Measurements from ENCODE around the gene CLCF1. TPM values are rescaled to one million over a fixed set of nuclear protein-coding genes. Genes with fewer than 3 reads are reported as not detected.

CLCF1 gene
- total and polyA plus RNA-seq, 2 donors (not counting 3 experiments of a cell fraction or from before 2014, with no cell fraction given) = 5.8 to 6.5 TPM

DNA sequence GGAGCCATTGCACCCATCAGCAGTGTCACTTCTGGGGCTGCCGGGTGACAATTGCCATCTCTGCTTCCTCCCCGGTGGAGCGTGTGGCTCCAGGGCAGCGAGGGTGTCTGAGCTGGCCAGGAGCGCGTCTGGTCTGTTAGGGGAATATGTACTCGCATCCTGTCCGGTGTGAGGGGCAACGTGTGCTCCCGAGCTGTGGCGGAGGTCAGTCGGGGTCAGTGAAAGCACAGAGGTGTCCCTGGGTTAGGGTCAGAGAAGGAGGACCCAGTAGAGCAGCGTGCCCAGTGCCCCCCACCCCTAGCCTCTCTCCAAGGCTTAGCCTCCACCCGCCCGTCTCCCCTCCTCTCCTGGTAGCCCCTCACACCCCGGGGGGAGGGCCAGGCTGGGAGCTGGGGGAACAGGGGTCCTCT lies 1.5 kb downstream of the CLCF1 start:
- H2AFZ ChIP-seq (ENCODE audit: low read depth, low read length) = no peak overlapping the region
- peak overlapping the region; percentile 19 for H3K4me2 ChIP-seq (ENCODE audit: insufficient read depth, low read length)
- DNase-seq (ENCODE audit: low read depth, low spot score) (no peak), FAIRE-seq (no peak)
- peaks cover 0 to 3% of the 10 kb centered on the region in 2 experiments for H3K27me3 ChIP-seq (ENCODE audit: control insufficient read depth in 2 of 2, insufficient read depth in 2 of 2, low read length in 2 of 2)
- no peaks in the 10 kb centered on the region for H4K20me1 ChIP-seq (replicated peaks; ENCODE audit: control insufficient read depth, extremely low read depth, insufficient read depth, low read length)
- no peaks in the 10 kb centered on the region for H3K9me3 ChIP-seq (replicated peaks; ENCODE audit: control insufficient read depth, insufficient read depth, low read length)
- no peaks in the 10 kb centered on the region for H3K36me3 ChIP-seq (ENCODE audit: control insufficient read depth in 2 of 2, extremely low read depth in 1 of 2, insufficient read depth in 2 of 2, low read length in 2 of 2)
- H3K4me3 ChIP-seq (replicated peaks in 1 of 3; ENCODE audit: insufficient read depth in 1 of 3, low read depth in 1 of 3, low read length in 3 of 3) = peak overlapping the region in 1 of 3 experiments; percentile 64
- H3K79me2 ChIP-seq (ENCODE audit: control insufficient read depth, insufficient read depth, low read length) = peaks cover 14% of the 10 kb centered on the region
- no peak overlapping the region for H3K27ac ChIP-seq (ENCODE audit: insufficient read depth, low read depth, low read length)
- H3K4me1 ChIP-seq (ENCODE audit: control insufficient read depth, extremely low read depth, insufficient read depth, low read length) = peaks cover 38% of the 10 kb centered on the region
- H3K9me1 ChIP-seq (replicated peaks; ENCODE audit: control insufficient read depth, extremely low read depth, insufficient read depth, low read length) = no peaks in the 10 kb centered on the region
- H3K9ac ChIP-seq (replicated peaks; ENCODE audit: extremely low read depth, insufficient read depth, low read length) = no peak overlapping the region
- BruUV-seq (replicated peaks) = no TSS peak
- TF ChIP-seq EZH2 (IDR thresholded peaks at IDR 0.05; ENCODE audit: borderline replicate concordance, low read depth, low read length, severe bottlenecking) (no peak), JUN (IDR thresholded peaks at IDR 0.05; ENCODE audit: borderline replicate concordance, insufficient read depth, insufficient read length, low read depth) (no peak), GATA2 (IDR thresholded peaks at IDR 0.05; ENCODE audit: insufficient read depth, insufficient read length, low read depth, low read length) (no peak), POLR2AphosphoS5 (IDR thresholded peaks at IDR 0.05; ENCODE audit: insufficient read depth, low read depth, low read length) (no peak), POLR2A (IDR thresholded peaks at IDR 0.05; ENCODE audit: low read depth, low read length) (no peak), FOS (IDR thresholded peaks at IDR 0.05; ENCODE audit: borderline replicate concordance, insufficient read depth, low read length) (no peak), MYC (IDR thresholded peaks at IDR 0.05; ENCODE audit: low read depth, low read length) (no peak)
- TF ChIP-seq, protein P1, sequence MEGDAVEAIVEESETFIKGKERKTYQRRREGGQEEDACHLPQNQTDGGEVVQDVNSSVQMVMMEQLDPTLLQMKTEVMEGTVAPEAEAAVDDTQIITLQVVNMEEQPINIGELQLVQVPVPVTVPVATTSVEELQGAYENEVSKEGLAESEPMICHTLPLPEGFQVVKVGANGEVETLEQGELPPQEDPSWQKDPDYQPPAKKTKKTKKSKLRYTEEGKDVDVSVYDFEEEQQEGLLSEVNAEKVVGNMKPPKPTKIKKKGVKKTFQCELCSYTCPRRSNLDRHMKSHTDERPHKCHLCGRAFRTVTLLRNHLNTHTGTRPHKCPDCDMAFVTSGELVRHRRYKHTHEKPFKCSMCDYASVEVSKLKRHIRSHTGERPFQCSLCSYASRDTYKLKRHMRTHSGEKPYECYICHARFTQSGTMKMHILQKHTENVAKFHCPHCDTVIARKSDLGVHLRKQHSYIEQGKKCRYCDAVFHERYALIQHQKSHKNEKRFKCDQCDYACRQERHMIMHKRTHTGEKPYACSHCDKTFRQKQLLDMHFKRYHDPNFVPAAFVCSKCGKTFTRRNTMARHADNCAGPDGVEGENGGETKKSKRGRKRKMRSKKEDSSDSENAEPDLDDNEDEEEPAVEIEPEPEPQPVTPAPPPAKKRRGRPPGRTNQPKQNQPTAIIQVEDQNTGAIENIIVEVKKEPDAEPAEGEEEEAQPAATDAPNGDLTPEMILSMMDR (IDR thresholded peaks at IDR 0.05; ENCODE audit: extremely low read depth in 1 of 2, insufficient read depth in 1 of 2, low read depth in 1 of 2, low read length in 2 of 2) = no peak
- TF ChIP-seq, protein P2, sequence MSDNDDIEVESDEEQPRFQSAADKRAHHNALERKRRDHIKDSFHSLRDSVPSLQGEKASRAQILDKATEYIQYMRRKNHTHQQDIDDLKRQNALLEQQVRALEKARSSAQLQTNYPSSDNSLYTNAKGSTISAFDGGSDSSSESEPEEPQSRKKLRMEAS (IDR thresholded peaks at IDR 0.05; ENCODE audit: insufficient read depth, insufficient read length) = no peak
- intact Hi-C loops (cut with micrococcal nuclease) (no loop called here), dilution Hi-C loops (cut with MboI; ENCODE audit: extremely low pct_ligation_motif_present, low sequenced_read_pairs) (no loop called here)
- ChIA-PET POLR2A (no interaction called here), CTCF (interaction anchor here (1.1 to 19.7 kb wide), 4 partner anchors 9 to 26 kb away, joined by 5 to 1051 read pairs (median 96); partner anchors contain the start of gene POLD4)

All from endothelial cell of umbilical vein (primary cell).